Measurements from ENCODE around the gene ITGB2. TPM values are rescaled to one million over a fixed set of nuclear protein-coding genes. Genes with fewer than 3 reads are reported as not detected.

The ITGB2 gene
- polyA plus RNA-seq, 1 donor, result 17.1 TPM

DNA sequence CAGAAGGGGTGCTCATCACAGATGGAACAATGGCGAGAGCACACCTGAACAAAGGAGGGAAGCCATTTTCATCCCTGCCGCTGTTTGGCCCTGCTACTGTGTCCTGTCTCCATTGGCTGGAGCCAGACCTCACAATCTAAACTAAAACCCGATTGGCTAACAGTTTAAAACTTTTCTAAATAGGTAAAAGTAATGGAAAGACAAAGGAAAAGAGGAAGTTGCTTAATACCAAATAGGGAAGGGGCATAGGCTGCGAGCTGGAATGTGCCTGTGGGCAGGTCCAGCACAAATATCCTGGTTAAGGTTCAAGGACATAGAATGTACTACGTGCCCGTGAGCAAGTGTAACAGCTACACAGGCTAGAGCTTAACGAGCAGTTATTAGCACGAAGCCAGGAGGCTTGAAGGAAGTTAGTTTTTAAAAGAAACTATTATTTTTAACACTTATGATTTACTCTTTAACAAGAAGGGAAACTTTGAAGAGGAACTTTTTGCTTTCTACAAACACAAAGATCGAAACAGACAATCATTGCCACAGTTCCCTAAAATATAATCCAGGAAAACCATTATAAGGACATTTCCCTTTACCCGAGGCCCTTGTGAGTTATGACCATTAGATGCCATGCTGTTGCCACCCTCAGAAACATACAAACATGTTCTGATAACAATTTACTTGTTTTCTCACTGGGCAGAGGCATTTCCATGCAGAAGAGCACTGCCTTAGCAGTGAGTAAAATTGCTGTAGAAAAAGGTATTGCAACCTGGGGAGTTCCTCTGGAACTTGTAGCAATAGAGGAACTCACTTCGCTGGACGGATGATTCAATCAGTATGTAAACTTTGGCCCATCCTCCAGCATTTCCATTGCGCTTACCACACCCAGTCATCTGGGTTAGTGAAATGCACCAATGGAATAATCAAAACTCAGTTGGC, 42.4 kb downstream of the ITGB2 start:
- Histone ChIP-seq H3K36me3 (ENCODE audit: control insufficient read depth, insufficient read depth, low read length) (no peaks in the 10 kb centered on the region), H3K27me3 (ENCODE audit: control insufficient read depth, insufficient read depth, low read length) (peaks cover 7% of the 10 kb centered on the region), H3K4me1 (ENCODE audit: control insufficient read depth, insufficient read depth, low read length) (peaks cover 33% of the 10 kb centered on the region), H3K9me3 (ENCODE audit: control insufficient read depth, low read depth, low read length) (peaks cover 4% of the 10 kb centered on the region), H3K4me3 (ENCODE audit: low read length) (no peak overlapping the region), H3K27ac (ENCODE audit: low read length) (peak overlapping the region; percentile 85)
- DNase-seq, result peak; percentile 66 to 69
- 58% methylated on average over 3 of the region's 13 CpGs for WGBS (ENCODE audit: insufficient coverage, low lambda C conversion rate)

DNA sequence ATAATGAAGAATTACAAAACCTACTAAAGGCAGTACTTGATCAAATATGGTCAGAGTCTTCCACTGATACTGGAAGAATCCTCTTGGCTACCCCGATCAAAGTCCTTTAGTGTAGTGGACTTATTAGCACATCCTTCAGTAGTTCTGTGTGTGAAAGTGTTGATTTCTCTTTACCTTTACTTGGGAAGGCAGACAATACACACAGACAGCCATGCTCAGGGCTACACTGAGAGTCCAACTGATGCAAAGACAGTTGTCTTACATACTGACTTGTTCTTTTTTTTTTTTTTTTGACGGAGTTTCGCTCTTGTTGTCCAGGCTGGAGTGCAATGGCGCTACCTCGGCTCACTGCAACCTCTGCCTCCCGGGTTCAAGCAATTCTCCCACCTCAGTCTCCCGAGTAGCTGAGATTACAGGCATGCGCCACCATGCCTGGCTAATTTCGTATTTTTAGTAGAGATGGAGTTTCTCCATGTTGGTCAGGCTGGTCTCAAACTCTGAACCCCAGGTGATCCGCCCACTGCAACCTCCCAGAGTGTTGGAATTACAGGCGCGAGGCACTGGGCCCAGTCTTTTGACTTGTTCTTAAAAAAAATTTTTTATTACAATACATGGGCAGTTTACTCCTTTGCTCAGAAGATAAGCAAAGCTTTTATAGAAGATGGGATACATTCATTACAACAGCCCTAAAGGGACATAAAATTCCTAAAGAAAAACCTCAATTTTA, 43.7 kb downstream of the ITGB2 start:
- Histone ChIP-seq H3K27me3 (ENCODE audit: control insufficient read depth, insufficient read depth, low read length) (peaks cover 7% of the 10 kb centered on the region), H3K4me3 (ENCODE audit: low read length) (no peak overlapping the region), H3K4me1 (ENCODE audit: control insufficient read depth, insufficient read depth, low read length) (peaks cover 30% of the 10 kb centered on the region), H3K9me3 (ENCODE audit: control insufficient read depth, low read depth, low read length) (peaks cover 7% of the 10 kb centered on the region), H3K27ac (ENCODE audit: low read length) (peak overlapping the region; percentile 45), H3K36me3 (ENCODE audit: control insufficient read depth, insufficient read depth, low read length) (no peaks in the 10 kb centered on the region)
- WGBS (ENCODE audit: insufficient coverage, low lambda C conversion rate), result no CpG with 5 or more reads among the region's 12 CpGs
- DNase-seq, result peak in 1 of 2 donors; percentile 38

DNA sequence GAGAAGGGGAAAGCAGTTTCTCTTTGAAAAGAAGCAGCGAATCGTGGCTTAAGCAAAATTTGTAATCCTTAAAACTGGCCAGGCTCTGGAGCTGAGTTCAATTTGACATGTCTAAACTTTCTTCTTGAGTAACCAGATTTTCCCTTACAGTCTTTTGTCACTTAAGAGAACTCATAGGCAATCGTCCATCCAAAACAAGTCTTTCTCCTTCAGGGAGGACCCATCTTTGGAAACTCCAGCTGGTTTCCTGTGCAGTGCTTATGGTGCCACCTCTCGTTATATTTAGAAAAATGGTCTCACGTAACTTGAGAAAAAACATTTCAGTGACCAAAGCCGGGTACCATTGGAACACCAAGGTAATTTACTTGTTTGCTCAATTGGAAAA, 45.4 kb downstream of the ITGB2 start:
- peak overlapping the region; percentile 58 for H3K4me3 ChIP-seq (ENCODE audit: low read length)
- H3K27me3 ChIP-seq (ENCODE audit: control insufficient read depth, insufficient read depth, low read length), result peaks cover 7% of the 10 kb centered on the region
- peaks cover 7% of the 10 kb centered on the region for H3K9me3 ChIP-seq (ENCODE audit: control insufficient read depth, low read depth, low read length)
- peak overlapping the region; percentile 94 for H3K27ac ChIP-seq (ENCODE audit: low read length)
- no peaks in the 10 kb centered on the region for H3K36me3 ChIP-seq (ENCODE audit: control insufficient read depth, insufficient read depth, low read length)
- 93% methylated on average over 3 of the region's 6 CpGs for WGBS (ENCODE audit: insufficient coverage, low lambda C conversion rate)
- no peak for DNase-seq
- H3K4me1 ChIP-seq (ENCODE audit: control insufficient read depth, insufficient read depth, low read length), result peaks cover 33% of the 10 kb centered on the region

DNA sequence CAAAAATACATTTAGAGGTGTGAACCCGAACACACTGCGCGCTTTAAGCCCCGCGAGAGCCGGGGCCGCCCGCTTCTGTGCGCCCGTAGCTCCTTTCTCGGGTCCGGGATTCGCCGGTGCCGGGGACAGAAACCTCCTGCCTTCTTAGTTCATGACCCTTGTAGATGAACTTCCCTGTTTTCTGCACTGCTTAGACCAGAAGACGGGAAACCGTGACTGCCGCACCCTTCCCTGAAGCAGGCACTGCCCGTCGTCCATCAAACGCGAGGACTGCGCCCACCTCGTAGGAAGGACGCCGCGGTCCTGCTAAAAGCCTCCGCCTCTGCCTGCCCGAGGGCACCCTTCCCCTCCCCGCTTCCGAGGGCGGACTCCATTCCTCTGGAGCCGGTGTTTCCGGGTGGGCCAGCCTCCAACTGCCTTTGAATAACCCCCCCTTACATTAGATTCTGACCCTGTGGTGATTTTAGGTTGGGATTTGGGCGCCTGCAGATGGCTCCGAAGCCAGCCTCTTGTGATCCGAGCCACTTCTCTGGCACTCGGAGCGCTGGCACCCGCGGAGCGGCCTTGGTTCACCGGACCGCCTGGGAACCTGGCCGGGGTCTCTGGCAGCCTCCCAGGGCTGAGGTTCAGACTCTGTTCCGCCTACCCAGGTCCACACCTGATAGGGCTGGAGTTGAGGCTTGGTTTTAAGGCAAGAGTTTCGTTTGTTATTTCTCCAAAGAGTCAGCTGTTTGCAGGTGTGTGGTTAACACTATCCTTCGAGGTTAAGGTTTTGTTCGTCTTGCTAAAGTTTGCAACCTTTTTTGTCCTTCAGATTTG, 46.0 kb downstream of the ITGB2 start:
- DNase-seq, result peak in 1 of 2 donors; percentile 67
- Histone ChIP-seq H3K9me3 (ENCODE audit: control insufficient read depth, low read depth, low read length) (peaks cover 7% of the 10 kb centered on the region), H3K27ac (ENCODE audit: low read length) (peak overlapping the region; percentile 94), H3K36me3 (ENCODE audit: control insufficient read depth, insufficient read depth, low read length) (no peaks in the 10 kb centered on the region), H3K4me1 (ENCODE audit: control insufficient read depth, insufficient read depth, low read length) (peaks cover 37% of the 10 kb centered on the region), H3K4me3 (ENCODE audit: low read length) (peak overlapping the region; percentile 58), H3K27me3 (ENCODE audit: control insufficient read depth, insufficient read depth, low read length) (peaks cover 7% of the 10 kb centered on the region)
- WGBS (ENCODE audit: insufficient coverage, low lambda C conversion rate), result 67% methylated on average over 2 of the region's 49 CpGs

DNA sequence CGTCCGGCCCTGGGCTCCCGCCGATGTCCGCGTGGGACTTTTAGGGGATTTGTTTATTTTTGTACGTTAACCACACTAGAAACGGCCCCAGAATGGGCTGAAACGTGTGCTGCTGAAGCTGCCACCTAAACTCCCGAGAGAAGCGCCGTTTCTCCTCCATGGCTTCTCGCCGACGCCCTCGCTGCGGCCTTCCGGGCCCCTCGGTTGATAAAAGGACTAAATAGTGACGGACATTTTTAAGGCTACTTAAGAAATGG, 46.5 kb downstream of the ITGB2 start:
- H3K27ac ChIP-seq (ENCODE audit: low read length), result peak overlapping the region; percentile 94
- peaks cover 7% of the 10 kb centered on the region for H3K9me3 ChIP-seq (ENCODE audit: control insufficient read depth, low read depth, low read length)
- H3K4me1 ChIP-seq (ENCODE audit: control insufficient read depth, insufficient read depth, low read length), result peaks cover 37% of the 10 kb centered on the region
- no CpG with 5 or more reads among the region's 20 CpGs for WGBS (ENCODE audit: insufficient coverage, low lambda C conversion rate)
- H3K27me3 ChIP-seq (ENCODE audit: control insufficient read depth, insufficient read depth, low read length), result peaks cover 7% of the 10 kb centered on the region
- H3K36me3 ChIP-seq (ENCODE audit: control insufficient read depth, insufficient read depth, low read length), result no peaks in the 10 kb centered on the region
- DNase-seq, result no peak
- peak overlapping the region; percentile 58 for H3K4me3 ChIP-seq (ENCODE audit: low read length)

DNA sequence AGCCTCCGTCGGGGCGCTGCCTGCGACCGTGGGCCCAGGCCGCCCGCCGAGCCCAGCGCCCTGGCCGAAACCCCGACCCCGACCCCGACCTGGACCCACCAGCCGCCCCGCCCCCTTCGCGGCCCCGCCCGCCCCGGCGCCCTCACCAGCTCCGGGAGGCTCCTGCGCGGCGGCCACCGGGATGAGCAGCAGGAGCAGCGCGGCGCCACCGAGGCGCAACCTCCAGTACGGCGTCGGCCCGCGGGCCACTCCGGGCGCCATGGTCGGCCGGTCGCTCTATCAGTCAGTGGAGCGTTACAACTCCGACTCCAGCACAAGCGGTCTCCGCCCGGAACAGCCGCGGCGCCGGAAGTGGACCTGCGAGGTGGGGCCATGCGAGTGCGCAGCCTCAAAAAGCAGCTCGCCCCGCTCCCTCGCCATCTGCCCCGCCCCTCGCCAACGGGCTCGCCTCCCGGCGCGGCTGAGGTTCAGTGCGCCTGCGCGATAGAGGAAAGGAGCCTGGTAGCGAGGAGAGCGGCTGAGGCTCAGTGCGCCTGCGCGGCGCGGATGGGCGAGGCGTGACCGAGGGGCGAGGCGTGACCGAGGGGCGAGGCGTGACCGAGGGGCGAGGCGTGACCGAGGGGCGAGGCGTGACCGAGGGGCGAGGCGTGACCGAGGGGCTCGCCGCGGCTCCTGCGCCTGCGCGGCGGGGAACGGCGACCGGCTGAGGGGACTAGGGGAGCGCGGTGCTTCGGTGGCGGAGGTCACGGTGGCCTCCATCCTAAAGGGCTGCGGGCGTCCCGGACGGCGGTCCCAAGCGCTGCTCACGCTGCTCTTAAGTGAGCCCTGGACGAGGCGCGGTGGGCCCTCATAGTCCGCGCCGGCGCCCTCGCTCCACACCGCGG, 47.1 kb downstream of the ITGB2 start, which contains the start of gene PTTG1IP:
TSS of gene PTTG1IP (minus strand) at position 335 of the 884 bp plus-strand sequence. CDS start at position 261, 74 bp downstream.
- Histone ChIP-seq H3K9me3 (ENCODE audit: control insufficient read depth, low read depth, low read length) (peaks cover 7% of the 10 kb centered on the region), H3K36me3 (ENCODE audit: control insufficient read depth, insufficient read depth, low read length) (peaks cover 4% of the 10 kb centered on the region), H3K27ac (ENCODE audit: low read length) (peak within 1 kb of the TSS; percentile 94), H3K4me1 (ENCODE audit: control insufficient read depth, insufficient read depth, low read length) (peaks cover 38% of the 10 kb centered on the region), H3K4me3 (ENCODE audit: low read length) (peak within 1 kb of the TSS; percentile 84), H3K27me3 (ENCODE audit: control insufficient read depth, insufficient read depth, low read length) (peaks cover 7% of the 10 kb centered on the region)
- WGBS (ENCODE audit: insufficient coverage, low lambda C conversion rate), result no CpG with 5 or more reads among the region's 123 CpGs
- DNase-seq, result peak; percentile 98 to 99

DNA sequence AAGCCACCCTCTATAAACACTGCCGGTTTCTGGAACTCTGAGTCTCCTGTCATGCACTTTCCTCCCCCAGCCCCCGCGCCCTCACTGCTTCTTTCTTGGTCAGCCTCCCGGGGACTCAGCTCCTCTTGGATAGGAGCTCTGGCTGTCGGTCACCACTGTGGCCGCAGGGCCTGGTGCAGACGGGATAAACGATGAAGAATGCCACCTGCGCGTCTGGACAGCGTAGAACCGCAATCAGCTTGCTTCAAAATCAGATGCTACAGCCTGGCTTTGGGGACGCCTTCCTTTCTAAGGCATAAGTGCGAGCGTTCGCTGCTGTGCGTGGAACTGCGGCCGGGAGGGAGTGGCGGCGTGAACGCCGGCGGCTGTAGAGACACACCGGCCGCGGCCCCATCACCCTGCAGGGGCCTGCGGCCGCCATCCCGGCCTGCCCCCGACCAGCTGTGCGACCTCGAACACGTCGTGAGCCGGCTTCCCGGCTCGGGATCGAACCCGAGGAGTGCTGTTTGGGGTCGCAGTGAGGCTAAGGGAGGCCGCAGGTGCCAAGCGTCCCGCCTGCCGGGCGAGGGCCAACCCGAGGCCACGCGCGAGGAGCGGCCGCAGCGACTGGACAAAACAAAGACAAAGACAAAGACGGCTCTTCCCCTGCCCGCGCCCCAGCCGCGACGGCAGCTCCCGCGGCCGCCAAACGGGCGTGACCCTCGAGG, 47.9 kb downstream of the ITGB2 start:
- DNase-seq, result peak in 1 of 2 donors; percentile 62
- no CpG with 5 or more reads among the region's 65 CpGs for WGBS (ENCODE audit: insufficient coverage, low lambda C conversion rate)
- Histone ChIP-seq H3K9me3 (ENCODE audit: control insufficient read depth, low read depth, low read length) (peaks cover 7% of the 10 kb centered on the region), H3K27me3 (ENCODE audit: control insufficient read depth, insufficient read depth, low read length) (peaks cover 7% of the 10 kb centered on the region), H3K27ac (ENCODE audit: low read length) (peak overlapping the region; percentile 87), H3K4me3 (ENCODE audit: low read length) (peak overlapping the region; percentile 84), H3K36me3 (ENCODE audit: control insufficient read depth, insufficient read depth, low read length) (peaks cover 4% of the 10 kb centered on the region), H3K4me1 (ENCODE audit: control insufficient read depth, insufficient read depth, low read length) (peaks cover 34% of the 10 kb centered on the region)

DNA sequence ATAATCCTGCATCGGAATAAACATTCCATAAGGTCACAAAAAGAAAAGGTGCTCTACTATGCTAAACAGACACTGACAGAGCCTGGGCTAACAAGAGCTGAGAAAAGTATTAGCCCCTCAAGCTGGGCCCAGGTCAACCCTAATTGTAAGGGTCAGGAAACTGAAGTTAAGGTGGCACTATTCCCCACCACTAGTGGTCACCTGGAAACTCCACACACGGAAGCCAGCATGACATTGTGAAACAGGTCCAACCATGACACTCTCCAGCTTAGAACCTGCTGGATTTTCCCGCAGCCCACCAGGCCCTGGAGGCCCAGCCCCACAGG, 48.4 kb downstream of the ITGB2 start:
- peaks cover 7% of the 10 kb centered on the region for H3K27me3 ChIP-seq (ENCODE audit: control insufficient read depth, insufficient read depth, low read length)
- H3K4me3 ChIP-seq (ENCODE audit: low read length), result peak overlapping the region; percentile 84
- peak overlapping the region; percentile 87 for H3K27ac ChIP-seq (ENCODE audit: low read length)
- peaks cover 34% of the 10 kb centered on the region for H3K4me1 ChIP-seq (ENCODE audit: control insufficient read depth, insufficient read depth, low read length)
- peaks cover 7% of the 10 kb centered on the region for H3K9me3 ChIP-seq (ENCODE audit: control insufficient read depth, low read depth, low read length)
- no CpG with 5 or more reads among the region's 3 CpGs for WGBS (ENCODE audit: insufficient coverage, low lambda C conversion rate)
- no peak for DNase-seq
- H3K36me3 ChIP-seq (ENCODE audit: control insufficient read depth, insufficient read depth, low read length), result peaks cover 4% of the 10 kb centered on the region

DNA sequence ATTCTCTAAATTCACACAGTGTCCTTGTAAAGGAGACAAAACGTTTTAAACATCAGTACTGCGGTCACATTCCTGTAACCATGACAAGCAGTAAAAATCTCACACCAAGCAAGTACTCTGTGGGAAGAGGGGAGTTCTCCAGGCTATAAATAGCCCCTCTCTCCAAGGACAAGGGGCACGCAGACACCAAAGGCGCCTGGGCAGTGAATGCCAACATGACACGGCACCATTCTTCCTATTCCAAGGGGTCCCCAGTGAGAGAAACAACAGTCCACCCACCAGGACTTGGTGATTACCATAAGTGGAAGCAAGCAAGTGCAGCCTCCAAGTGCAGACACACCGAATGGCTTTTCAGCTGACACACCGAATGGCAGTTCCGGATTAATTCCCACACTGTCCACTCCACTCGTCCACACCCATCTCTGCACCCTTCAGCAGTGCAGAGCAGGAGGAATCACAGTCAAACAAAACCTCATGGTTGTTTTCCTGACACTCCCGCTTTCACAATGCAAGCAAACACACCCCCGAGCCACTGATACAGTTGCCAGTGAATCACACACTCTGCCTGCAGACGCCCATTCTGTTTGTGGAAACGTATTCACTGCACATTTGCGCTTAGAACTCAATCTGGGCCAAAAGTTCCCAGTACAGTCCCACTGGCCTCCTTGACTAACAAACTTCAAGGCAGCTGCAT, 49.0 kb downstream of the ITGB2 start:
- peaks cover 7% of the 10 kb centered on the region for H3K27me3 ChIP-seq (ENCODE audit: control insufficient read depth, insufficient read depth, low read length)
- H3K9me3 ChIP-seq (ENCODE audit: control insufficient read depth, low read depth, low read length), result peaks cover 7% of the 10 kb centered on the region
- WGBS (ENCODE audit: insufficient coverage, low lambda C conversion rate), result 20% methylated on average over 1 of the region's 14 CpGs
- peak in 1 of 2 donors; percentile 63 for DNase-seq
- peak overlapping the region; percentile 87 for H3K27ac ChIP-seq (ENCODE audit: low read length)
- H3K4me3 ChIP-seq (ENCODE audit: low read length), result peak overlapping the region; percentile 84
- H3K36me3 ChIP-seq (ENCODE audit: control insufficient read depth, insufficient read depth, low read length), result peaks cover 7% of the 10 kb centered on the region
- peaks cover 37% of the 10 kb centered on the region for H3K4me1 ChIP-seq (ENCODE audit: control insufficient read depth, insufficient read depth, low read length)
